GM19463 (cell line): ENCODE data around the gene NSG1.
"Not testable (repeated sequence)": the region's sequence is repeated elsewhere in the genome, so short reads cannot be mapped to it uniquely, and the experiment has no call there.

ENCODE experiments used
- ATAC-seq: cut with Tn5 transposase; IDR thresholded peaks from one replicate; pipeline ENCODE4 v1.9.1; 2021; ENCODE audit warnings: mild to moderate bottlenecking, moderate library complexity; ENCODE audit not compliant: unreplicated experiment

NSG1 gene

DNA sequence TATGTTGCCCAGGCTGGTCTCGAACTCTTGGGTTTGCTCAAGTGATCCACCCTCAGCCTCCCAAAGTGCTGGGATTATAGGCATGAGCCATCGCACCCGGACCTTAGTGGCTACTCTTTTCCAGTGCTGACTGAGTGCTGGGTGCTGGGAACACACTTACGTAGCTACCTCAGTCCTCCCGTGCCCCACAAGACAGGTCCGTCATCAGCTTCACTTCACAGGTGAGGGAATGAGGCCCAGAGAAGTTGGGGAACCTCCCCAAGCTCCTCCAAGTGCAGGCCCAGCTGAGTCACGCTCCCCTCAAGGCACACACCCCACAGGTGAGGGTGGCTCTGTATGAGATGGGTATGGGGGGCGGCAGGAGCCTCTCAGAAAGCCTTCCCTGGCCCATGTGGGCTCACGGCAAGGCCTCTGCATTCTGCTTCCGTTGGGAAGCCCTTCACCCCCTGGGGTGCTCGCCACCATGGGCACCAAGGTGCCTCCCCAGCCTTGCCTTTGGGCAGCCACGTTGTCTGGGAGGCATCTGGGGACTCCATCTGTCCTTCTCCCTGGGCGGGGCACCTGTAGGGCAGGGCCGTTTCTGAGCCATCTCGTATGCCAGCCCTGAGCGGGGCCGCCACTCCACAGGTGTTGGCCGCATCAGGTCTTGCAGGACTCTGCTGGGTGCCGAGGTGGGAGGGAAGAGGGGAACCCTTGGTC lies 28.4 kb downstream of the NSG1 start:
- no peak for ATAC-seq

DNA sequence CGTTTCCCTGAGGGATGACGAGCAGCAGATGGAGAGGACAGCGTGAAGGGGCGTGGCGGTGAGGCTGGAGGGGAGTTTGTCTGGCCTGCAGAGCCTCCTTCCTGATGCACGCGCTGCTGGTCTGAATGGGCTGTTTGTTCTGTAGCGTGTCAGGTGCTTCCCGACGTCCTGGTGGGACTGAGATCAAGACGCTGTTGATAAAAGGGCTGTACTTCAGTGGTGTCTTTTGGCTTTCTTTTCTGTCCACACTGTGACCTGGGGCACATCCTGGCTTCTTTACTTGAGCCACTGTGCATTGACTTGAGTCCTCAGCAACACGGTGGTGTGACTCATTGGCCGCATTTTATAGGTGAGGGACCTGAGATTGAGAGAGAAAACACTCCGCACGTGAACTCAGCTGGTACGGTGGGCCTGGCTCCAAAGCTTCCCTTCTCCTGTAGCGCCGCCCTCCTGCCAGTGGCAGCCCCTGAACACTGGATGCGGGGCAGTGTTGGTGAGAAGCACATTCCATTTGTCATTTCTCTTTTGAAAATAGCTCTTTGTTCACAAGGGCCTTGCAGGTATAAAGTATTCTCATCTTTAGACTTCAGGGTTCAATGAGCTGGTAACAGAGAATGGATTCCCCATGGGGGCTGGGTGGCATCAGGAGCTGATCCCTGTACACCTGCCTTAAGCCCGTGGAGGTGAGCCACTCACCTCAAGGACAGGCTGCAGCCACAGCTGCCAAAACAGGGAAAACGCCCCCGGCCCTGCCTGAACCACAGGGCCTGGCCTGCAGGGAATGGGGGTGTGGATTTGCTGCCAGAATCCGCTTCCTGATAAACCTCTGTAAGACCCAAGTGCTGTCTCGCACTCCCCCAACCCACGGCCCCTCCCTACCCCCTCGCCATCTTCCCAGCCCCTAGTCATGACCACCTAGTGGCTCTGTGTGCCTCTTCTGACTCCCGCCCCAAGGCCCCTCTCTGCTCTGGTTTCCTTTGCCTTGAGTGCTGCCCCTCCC lies 29.2 kb downstream of the NSG1 start:
- no peak for ATAC-seq

DNA sequence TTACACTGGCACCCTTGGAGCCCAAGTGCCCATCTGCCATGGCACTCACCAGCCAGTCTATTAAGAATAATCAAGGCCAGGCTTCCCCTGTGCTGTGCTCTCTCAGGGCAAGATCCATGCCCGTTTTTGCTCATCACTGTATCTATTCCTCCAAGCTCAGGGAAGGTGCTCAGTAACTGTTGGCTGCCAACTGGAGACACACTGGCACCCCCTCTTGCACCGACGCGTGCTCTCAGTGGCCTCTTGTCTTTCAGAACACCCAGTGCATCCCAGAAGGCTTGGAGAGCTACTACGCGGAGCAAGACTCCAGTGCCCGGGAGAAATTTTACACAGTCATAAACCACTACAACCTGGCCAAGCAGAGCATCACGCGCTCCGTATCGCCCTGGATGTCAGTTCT lies 30.1 kb downstream of the NSG1 start:
- no peak for ATAC-seq

DNA sequence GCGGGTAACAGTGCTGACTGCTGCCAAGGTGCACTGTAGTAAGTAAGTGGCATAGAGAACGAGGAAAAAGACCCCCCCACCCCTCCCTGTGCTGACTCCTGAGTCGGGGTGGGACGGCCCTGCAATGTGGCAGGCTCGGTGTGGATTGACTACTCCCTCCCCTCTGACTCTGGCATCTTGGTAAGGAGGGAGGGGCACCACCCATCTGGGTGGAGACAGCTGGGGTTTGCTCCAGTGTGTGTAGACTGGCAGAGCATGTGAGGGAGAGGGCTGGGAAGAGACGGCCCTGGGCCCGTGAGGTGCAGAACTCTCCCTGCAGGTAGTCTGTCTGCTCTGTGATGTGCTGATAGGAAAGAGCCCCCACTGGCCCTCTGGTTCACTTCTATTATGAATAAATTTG lies 31.0 kb downstream of the NSG1 start:
- no peak for ATAC-seq

DNA sequence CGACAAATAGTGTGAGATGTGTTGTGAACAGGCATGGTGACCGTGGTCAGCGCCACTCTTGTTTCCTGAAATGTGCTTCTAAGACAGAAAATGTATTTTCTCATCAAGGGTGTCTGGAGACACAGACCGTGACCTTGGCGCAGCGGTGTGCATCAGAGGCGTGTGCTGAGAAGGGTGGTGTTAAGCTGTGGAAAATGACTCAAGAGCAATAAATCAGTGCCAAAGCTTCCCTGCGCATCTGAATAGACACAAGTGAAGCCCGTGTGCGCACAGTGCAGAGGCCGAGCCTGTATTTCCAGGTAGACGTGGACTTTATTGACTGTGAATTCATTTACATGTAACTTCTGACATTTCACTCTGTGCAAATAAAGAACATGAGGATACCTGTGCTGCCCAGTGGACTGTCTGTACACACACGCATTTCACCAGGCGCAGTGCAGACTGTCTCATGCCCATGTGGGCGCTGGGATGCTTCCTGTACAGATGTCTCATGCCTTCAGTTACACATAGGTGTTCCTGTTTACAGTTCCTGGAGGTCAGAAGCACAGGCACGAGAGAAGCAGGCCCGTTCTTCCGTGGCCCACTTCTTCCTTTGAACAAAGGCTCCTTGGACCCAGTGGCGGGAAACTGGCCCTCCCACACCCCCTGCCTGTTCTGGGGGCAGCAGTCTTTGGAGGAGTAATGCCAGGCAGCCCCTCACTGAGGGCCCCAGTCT lies 31.9 kb downstream of the NSG1 start:
- no peak for ATAC-seq

DNA sequence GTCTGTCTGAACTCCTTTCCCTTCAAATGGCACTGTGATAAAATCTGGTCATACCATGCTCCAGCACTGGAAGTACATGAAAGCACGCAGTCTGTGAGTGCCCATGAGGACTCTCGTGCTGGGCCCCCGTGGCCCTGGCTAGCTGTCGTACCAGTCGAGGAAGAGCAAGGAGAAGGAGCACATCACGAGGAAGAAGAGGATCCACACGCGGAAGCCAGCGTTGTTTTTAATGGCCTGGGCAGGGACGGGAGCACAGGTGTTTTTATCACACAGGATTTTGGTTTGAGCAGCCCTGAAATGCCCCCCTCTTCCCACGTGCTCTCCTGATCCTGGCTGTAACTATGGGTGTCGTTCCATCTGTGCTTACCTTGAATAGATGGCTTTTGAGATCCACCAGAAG lies 33.0 kb downstream of the NSG1 start:
- no peak for ATAC-seq

DNA sequence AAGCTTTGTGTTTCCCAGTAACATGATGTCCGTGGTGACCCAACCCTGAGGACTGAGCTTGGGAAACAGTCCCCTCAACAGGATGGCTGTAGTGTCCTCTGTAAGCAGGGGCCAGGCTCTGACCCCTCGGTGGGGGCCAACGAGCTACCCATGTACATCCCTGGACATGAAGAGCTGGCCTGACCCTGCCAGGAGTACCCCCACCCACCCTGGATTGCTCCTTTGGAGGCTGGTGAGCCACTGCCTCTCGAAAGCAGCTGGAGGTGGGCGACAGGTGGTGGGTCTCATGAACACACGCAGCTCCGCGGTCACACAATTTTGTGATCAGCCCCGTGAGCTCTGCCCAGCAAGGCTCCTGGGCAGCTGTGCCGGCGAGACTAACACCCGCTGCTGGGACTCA lies 33.5 kb downstream of the NSG1 start:
- ATAC-seq, result no peak

DNA sequence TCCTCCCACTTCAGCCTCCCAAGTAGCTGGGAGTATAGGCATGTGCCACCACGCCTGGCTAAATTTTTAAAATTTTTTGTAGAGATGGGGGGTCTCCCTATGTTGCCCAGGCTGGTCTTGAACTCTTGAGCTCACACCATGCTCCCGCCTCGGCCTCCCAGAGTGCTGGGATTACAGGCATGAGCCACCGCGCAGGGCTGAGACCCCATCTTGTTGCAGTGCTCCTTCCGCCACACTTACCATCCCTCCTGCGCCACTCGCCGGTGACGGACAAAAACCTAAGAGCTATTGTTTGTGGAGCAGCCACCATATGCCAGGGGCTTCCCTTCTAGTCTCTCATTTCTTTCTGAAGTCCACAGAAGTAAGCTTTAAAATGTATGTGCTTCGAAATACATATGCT lies 34.5 kb downstream of the NSG1 start:
- no peak for ATAC-seq

DNA sequence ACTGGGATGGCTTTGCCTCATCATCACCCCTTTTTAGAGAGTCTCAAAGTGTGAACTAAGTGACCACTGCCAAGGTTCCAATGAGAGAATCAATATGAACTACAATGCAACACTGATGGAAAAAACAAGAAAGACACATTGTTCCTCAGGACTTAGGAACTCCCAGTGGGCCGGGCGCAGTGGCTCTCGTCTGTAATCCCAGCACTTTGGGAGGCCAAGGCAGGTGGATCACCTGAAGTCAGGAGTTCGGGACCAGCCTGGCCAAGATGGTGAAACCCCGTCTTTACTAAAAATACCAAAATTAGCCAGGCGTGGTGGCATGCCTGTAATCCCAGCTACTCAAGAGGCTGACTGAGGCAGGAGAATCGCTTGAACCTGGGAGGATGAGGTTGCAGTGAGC lies 35.2 kb downstream of the NSG1 start:
- ATAC-seq, result not testable (repeated sequence)

DNA sequence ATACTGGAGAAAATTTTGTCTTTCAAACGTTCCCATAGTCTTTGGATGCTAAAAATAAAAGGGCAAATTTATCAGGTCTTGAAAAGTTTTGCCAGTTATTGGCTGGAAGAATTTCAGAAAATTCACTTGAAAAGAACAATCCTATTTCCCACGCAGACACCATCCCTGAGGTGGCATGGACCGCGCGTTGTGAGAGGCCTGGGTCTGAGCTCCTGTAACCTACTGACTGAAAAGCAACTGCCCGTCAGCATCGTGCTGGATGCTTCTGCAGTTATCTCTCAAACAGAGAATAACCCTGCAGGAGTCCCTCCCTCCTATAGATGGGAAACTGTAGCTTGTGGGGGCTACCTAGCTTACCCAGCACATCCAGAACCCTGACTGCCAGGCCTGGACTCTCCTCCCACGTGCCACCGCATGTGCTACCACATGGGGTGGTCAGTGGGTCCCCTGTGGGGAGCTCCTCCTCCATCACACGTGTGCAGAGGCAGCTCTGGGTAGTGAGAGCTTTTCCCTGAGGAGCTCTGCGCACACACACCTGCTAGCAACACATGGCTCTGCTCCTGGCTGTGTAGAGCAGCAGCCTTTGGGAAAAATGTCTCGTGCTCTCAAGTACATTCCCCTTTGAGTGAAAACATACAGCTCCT lies 36.1 kb downstream of the NSG1 start:
- no peak for ATAC-seq

DNA sequence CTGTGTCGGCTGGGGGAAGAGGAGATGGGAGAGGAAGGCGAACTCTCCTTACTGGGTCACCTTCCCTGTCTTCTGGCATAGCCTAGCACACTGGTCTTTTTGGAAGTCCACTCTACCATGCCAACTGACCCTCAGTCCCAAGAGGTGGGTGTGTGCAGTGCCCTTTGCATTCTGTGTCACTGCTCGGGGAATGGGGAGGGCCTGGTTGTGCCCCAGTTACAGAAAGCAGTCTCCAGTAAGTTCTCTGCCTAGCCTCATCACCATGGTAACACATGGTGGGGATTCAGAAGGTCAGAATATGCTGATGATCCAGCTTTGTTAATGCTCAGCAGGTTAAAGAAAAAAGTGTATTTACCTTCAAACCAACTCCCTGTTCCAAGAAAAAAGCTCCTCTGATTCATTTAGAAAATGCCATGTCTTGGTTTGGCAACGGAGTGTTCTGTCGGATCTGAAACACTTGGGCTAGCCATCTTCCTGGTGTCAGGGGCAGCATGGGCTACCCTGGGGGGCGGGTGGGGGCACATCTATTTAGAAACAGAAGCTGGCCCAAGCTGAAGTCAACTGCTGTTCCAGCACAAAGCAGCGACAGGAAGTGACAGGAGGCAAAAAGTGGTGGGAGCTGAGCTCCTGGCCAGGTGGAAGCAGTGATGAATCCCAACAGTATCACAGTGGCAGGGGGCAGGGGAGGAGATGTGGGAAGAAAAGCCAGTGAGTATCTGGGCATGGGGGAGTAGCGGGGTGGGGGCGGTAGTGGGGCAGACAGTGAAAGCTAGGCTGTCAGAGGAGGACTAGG lies 37.0 kb downstream of the NSG1 start:
- ATAC-seq, result no peak

DNA sequence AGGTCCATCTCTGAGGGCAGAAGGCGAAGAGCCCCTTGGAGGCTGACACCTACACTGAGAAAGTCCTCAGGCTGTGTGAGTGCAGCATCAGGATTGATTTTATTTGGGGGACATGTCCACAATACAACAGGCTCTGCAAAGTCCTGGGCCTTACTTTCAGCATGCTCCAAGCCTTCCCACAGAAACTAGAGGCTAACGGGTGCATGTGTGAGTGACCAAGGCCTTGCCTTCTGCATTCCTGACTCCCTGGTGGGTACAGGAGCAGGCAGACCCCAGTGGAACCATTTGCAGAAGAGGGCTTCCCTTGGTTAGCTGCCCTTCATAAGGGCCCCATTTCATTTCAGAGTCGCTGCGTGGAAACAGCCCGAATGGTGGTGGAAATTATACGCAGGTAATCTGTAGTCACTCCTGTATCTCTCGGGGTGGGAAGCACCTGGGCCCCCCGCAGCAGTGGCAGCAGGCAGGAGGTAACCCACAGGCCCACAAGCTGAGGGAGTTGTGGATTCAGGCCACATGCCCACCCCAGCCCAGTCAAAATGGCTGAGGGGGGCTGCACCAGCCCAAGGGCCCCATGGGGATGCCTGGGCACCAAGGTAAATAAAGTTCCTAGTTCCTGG lies 37.7 kb downstream of the NSG1 start:
- no peak for ATAC-seq

DNA sequence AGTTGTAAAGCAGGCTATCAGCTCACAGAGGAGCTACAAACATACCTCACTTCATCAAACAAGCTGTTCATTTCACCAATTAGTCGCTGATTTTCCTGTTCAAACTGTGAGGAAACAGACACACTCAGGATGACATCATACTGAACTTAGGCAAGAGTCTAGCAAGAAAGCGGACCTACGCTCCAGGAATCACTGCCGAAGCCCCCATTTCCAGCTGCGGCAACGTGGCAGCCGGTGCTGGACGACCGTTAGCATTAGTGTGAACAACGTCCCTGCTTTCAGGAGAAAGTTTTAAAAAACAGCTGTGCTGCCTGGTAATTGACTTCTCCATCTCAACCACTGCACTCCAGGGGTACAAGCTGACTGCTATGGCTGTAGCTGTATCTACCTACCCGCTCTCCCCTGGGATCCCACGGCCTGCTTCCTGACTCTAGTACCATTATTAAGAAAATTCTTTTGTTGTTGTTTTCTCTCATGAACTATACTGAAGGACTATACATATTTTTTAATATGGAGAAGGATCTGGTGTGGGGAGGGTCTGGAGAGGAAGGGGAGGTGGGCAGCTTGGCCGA lies 38.3 kb downstream of the NSG1 start:
- ATAC-seq, result no peak

DNA sequence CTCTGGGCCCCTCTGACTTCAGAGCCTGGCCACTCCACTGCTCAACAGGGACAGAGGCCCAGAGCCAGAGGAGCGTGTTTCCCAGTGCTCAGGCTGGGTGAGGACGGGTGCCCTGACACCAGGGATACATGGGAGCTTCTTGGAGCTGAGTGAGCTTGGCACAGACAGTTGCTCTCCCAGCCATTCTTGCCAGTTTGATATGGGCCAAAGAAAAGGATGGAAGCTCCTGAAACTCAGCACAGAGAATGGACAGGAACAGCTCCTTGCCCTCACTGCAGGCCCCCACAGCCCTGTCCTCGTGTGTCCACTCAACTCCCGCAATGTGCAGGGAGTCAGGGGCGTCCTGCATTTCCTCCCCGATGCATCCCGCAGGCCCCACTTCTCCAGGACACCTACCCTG lies 38.8 kb downstream of the NSG1 start:
- ATAC-seq, result no peak

DNA sequence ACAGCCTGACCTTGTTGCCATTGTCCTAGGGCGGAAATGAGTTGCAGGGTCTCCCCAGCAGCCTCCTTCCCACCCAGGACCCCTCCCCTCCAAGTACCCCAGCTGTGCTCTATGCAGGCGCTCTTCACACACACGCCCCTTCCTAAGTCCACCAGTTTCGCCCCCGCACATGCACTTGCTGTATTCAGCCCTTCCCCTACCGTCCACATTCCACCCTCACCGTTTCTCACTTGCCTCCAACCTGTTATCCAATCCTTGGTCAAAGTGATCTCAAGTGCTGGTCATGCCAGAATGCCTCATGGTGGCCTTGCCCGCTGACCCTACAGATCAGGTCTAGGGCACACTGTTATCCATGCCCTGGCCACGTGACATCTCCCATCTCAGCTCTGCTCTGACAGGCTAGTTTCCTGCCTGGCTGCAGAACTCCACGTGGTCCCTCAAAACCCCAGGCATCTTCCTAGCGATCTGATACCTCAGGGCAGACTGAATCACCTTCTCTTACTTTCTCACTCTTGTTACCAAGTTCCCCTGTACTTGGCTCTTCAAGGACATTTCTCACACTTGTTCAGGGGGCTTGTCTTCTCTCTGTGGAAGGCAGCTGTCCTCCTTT lies 39.7 kb downstream of the NSG1 start:
- no peak for ATAC-seq

DNA sequence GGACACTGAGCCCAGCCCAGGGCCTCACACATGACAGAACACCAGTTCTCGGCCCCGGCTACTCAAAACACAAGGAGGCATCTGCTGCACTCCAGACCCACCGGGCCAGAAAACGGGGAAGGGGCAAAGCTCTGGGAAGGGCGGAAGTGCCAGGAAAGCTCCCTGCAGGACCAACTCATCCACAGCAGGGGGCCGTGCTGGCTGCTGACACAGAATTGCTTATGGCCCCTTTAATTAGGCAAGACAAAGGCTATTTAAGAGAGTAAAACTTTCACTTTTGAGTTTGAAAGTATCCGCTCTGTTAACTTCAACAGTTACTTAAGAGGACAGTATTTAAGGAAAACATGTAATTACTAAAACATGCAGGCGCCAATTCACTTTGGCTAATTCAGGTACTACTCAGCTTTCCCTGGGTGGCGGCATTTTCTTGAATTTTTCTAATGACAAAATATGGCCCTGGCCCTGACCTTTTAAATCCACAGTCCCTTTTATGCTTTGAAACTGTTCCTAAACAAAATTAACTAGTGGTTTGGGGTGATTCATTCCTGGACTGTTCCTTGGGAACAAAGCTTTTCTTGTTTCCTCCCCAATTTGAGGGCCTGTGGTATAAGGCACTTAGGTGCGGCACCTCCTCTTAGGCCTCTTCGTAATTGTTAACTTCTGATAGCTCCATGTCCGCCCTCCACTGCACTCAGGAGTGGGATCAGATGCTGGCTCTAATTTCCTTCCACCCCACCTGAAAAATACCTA lies 40.4 kb downstream of the NSG1 start:
- no peak for ATAC-seq

DNA sequence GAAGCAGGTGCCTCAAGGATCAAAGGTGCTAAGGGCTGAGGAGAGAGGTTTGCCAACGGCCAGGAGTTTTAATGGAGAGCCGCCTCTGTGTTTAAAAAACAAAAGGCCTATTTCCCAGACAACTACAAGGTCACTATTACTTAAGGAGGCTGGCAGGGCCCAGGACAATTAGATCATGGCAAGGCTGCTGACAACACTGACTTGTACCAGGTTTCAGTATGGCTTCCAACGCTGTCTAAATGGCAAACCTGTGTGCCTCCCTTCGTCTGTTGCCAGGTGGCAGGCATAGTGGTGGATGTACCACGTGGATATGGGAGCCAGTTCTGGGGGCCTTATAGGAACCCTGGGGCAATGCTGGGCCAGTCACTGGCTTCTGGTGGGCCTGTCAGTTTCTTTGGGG lies 41.0 kb downstream of the NSG1 start:
- ATAC-seq, result no peak
